ENCODE results near the gene DYNLL1. TPM values are rescaled to one million over a fixed set of nuclear protein-coding genes. Genes with fewer than 3 reads are reported as not detected.

The DYNLL1 gene
- total and polyA plus RNA-seq, 2 of the 13 experiments (the other 11 are each of a cell fraction or from before 2014, with no cell fraction given), result 271 to 294 TPM

DNA sequence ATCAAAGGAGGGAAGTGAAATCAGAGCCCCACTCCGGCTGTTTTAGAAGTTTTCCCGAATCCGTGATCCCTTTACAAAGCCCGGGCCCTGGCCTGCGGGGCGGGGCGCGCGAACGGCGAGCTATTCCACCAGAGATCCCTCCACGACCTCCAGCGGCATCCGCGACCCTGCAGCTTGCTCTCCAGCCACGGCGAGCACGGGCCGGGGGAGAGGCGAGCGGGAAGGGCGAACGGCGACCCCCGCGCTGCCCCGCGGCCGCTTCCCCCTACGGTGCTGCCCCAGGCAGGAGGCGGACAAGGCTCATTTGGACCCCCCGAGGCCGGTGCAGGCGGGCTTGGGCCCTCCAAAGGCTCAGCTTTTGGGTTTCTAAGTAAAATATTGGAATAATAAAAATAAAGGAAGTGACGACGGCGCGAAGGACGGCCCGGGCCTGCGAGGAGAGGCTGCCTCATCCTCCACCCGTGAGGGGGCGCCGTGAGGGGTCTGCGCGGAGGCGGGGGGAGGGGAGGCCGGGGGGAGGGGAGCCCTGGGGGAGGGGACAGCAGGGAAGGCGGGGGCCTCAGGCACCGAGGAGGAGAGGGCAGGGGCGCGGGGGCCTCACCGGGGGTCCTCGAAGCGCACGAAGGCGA is 27.0 kb upstream of the DYNLL1 start (continued):
- TF ChIP-seq, protein P1, sequence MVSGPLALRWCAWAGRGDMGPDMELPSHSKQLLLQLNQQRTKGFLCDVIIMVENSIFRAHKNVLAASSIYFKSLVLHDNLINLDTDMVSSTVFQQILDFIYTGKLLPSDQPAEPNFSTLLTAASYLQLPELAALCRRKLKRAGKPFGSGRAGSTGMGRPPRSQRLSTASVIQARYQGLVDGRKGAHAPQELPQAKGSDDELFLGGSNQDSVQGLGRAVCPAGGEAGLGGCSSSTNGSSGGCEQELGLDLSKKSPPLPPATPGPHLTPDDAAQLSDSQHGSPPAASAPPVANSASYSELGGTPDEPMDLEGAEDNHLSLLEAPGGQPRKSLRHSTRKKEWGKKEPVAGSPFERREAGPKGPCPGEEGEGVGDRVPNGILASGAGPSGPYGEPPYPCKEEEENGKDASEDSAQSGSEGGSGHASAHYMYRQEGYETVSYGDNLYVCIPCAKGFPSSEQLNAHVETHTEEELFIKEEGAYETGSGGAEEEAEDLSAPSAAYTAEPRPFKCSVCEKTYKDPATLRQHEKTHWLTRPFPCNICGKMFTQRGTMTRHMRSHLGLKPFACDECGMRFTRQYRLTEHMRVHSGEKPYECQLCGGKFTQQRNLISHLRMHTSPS (CRISPR knock-in tag; IDR thresholded peaks at IDR 0.05; ENCODE audit: low read depth), result no peak
- no peak for TF ChIP-seq ZNF296 (CRISPR knock-in tag; conservative IDR thresholded peaks at IDR 0.05)
- 0 out of 2 replicates have a peak, but pooled peaks have one; percentile 7 for TF ChIP-seq ARID2 (CRISPR knock-in tag; IDR thresholded peaks at IDR 0.05; ENCODE audit: borderline replicate concordance)
- TF ChIP-seq NFE2L1 (CRISPR knock-in tag; IDR thresholded peaks at IDR 0.05; ENCODE audit: borderline replicate concordance), result no peak
- no peak for TF ChIP-seq MATR3 (CRISPR knock-in tag; IDR thresholded peaks at IDR 0.05)
- no peak for TF ChIP-seq ZNF44 (CRISPR knock-in tag; IDR thresholded peaks at IDR 0.05)
- TF ChIP-seq REXO4 (CRISPR knock-in tag; IDR thresholded peaks at IDR 0.05; ENCODE audit: borderline replicate concordance), result no peak
- no peak for TF ChIP-seq FOXK1 (CRISPR knock-in tag; IDR thresholded peaks at IDR 0.05; ENCODE audit: borderline replicate concordance, low read depth)
- no peak for TF ChIP-seq TOPORS (CRISPR knock-in tag; IDR thresholded peaks at IDR 0.05)
- no peak for TF ChIP-seq MLLT10 (CRISPR knock-in tag; IDR thresholded peaks at IDR 0.05)
- 0 out of 2 replicates have a peak, but pooled peaks have one; percentile 39 for TF ChIP-seq ZFX (CRISPR knock-in tag; IDR thresholded peaks at IDR 0.05; ENCODE audit: low read depth)
- no peak for TF ChIP-seq ZFYVE20 (CRISPR knock-in tag; IDR thresholded peaks at IDR 0.05; ENCODE audit: borderline replicate concordance, low read depth)
- TF ChIP-seq SP5 (CRISPR knock-in tag; IDR thresholded peaks at IDR 0.05; ENCODE audit: borderline replicate concordance, low read depth), result no peak
- 0 out of 4 replicates have a peak, but pooled peaks of 1 of the 2 experiments have one; percentile 0 for TF ChIP-seq EP300 (IDR thresholded peaks at IDR 0.05; ENCODE audit: low read depth in 2 of 2, low read length in 2 of 2)
- no peak for TF ChIP-seq EP300 (CRISPR knock-in tag; IDR thresholded peaks at IDR 0.05; ENCODE audit: borderline replicate concordance)
- TF ChIP-seq ZNF432 (CRISPR knock-in tag; IDR thresholded peaks at IDR 0.05; ENCODE audit: borderline replicate concordance), result no peak
- no peak for TF ChIP-seq FOXM1 (CRISPR knock-in tag; IDR thresholded peaks at IDR 0.05)
- TF ChIP-seq PRPF4 (IDR thresholded peaks at IDR 0.05; ENCODE audit: low read depth, low read length, poor library complexity, severe bottlenecking), result peak; percentile 71
- TF ChIP-seq ZNF20 (CRISPR knock-in tag; IDR thresholded peaks at IDR 0.05), result no peak
- no peak for TF ChIP-seq HMGA1 (CRISPR knock-in tag; conservative IDR thresholded peaks at IDR 0.05)
- TF ChIP-seq, protein P2, sequence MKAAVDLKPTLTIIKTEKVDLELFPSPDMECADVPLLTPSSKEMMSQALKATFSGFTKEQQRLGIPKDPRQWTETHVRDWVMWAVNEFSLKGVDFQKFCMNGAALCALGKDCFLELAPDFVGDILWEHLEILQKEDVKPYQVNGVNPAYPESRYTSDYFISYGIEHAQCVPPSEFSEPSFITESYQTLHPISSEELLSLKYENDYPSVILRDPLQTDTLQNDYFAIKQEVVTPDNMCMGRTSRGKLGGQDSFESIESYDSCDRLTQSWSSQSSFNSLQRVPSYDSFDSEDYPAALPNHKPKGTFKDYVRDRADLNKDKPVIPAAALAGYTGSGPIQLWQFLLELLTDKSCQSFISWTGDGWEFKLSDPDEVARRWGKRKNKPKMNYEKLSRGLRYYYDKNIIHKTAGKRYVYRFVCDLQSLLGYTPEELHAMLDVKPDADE (CRISPR knock-in tag; IDR thresholded peaks at IDR 0.05), result no peak
- TF ChIP-seq, protein P3, sequence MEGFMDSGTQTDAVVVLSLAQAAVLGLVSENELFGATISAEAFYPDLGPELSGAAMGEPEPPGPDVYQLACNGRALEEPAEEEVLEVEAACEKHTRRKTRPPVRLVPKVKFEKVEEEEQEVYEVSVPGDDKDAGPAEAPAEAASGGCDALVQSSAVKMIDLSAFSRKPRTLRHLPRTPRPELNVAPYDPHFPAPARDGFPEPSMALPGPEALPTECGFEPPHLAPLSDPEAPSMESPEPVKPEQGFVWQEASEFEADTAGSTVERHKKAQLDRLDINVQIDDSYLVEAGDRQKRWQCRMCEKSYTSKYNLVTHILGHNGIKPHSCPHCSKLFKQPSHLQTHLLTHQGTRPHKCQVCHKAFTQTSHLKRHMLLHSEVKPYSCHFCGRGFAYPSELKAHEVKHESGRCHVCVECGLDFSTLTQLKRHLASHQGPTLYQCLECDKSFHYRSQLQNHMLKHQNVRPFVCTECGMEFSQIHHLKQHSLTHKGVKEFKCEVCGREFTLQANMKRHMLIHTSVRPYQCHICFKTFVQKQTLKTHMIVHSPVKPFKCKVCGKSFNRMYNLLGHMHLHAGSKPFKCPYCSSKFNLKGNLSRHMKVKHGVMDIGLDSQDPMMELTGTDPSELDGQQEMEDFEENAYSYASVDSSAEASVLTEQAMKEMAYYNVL (CRISPR knock-in tag; IDR thresholded peaks at IDR 0.05; ENCODE audit: borderline replicate concordance), result no peak
- TF ChIP-seq, protein P4, sequence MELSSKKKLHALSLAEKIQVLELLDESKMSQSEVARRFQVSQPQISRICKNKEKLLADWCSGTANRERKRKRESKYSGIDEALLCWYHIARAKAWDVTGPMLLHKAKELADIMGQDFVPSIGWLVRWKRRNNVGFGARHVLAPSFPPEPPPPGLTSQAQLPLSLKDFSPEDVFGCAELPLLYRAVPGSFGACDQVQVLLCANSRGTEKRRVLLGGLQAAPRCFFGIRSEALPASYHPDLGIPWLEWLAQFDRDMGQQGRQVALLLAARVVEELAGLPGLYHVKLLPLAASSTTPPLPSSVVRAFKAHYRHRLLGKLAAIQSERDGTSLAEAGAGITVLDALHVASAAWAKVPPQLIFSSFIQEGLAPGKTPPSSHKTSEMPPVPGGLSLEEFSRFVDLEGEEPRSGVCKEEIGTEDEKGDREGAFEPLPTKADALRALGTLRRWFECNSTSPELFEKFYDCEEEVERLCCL (CRISPR knock-in tag; IDR thresholded peaks at IDR 0.05; ENCODE audit: borderline replicate concordance), result 0 out of 2 replicates have a peak, but pooled peaks have one; percentile 44
- TF ChIP-seq ISL2 (CRISPR knock-in tag; IDR thresholded peaks at IDR 0.05), result 0 out of 2 replicates have a peak, but pooled peaks have one; percentile 7
